SU-DHL-6 (cell line): ENCODE measurements around the gene SLC3A2.

Experiments
- H2AFZ ChIP-seq: fragments of 200-600 bp; sonication (generic); 2 replicates; pipeline ENCODE4 v1.6.1; 2014; ENCODE audit warnings: low read depth, mild to moderate bottlenecking, moderate library complexity, mixed read lengths, antibody characterized with exemption, low read length; ENCODE audit not compliant: severe bottlenecking
- H3F3A ChIP-seq: fragments of 200-600 bp; shearing (Covaris generic); 2 replicates; pipeline ENCODE4 v1.6.0; 2016; ENCODE audit warnings: antibody characterized with exemption, mild to moderate bottlenecking; ENCODE audit not compliant: insufficient read depth
- H3K27ac ChIP-seq: fragments of 200-600 bp; sonication (generic); 2 replicates; pipeline ENCODE4 v1.5.1; 2016; ENCODE audit warnings: low read depth, mild to moderate bottlenecking, low read length, moderate library complexity, mixed read lengths
- H3K27me3 ChIP-seq: fragments of 200-600 bp; sonication (generic), shearing (Covaris generic); 2 replicates; pipeline ENCODE4 v1.6.0; 2014; ENCODE audit warnings: mild to moderate bottlenecking, low read length
- H3K36me3 ChIP-seq: fragments of 200-600 bp; sonication (generic); 2 replicates; pipeline ENCODE4 v1.6.1; 2014; ENCODE audit warnings: mild to moderate bottlenecking, low read length, mixed read lengths
- H3K4me2 ChIP-seq: fragments of 300-600, 200-600 bp; shearing (Covaris generic), sonication (generic); 2 replicates; pipeline ENCODE4 v1.6.0; 2014; ENCODE audit warnings: low read length, low read depth, mild to moderate bottlenecking; ENCODE audit not compliant: poor library complexity, severe bottlenecking
- H3K4me3 ChIP-seq: fragments of 200-600 bp; sonication (generic); 2 replicates; pipeline ENCODE4 v1.5.1; 2014; ENCODE audit warnings: antibody characterized with exemption, low read length, mild to moderate bottlenecking, mixed read lengths; ENCODE audit not compliant: insufficient read depth, poor library complexity, severe bottlenecking
- H3K79me2 ChIP-seq: fragments of 200-600 bp; sonication (generic); 2 replicates; pipeline ENCODE4 v1.6.1; 2014; ENCODE audit warnings: mild to moderate bottlenecking, low read length, moderate library complexity; ENCODE audit not compliant: insufficient read depth
- H3K9ac ChIP-seq: fragments of 200-600 bp; sonication (generic); 2 replicates; pipeline ENCODE4 v1.7.0; 2014; ENCODE audit warnings: mild to moderate bottlenecking, low read length
- H3K9me2 ChIP-seq: fragments of 200-600 bp; sonication (generic); replicated peaks from 2 replicates; pipeline ENCODE4 v1.6.1; 2014; ENCODE audit warnings: low read length; ENCODE audit not compliant: insufficient read depth
- H3K9me3 ChIP-seq: fragments of 200-600 bp; sonication (generic); 2 replicates; pipeline ENCODE4 v1.6.1; 2014; ENCODE audit warnings: low read length, mixed read lengths; ENCODE audit not compliant: insufficient read depth
- H4K20me1 ChIP-seq: fragments of 200-600 bp; sonication (generic); 2 replicates; pipeline ENCODE4 v1.6.1; 2014; ENCODE audit warnings: low read depth, mild to moderate bottlenecking, antibody characterized with exemption, low read length, moderate library complexity, mixed read lengths
- EZH2phosphoT487 ChIP-seq: fragments of 200-600 bp; sonication (generic), shearing (Covaris generic); conservative IDR thresholded peaks from 2 replicates; pipeline ENCODE4 v1.6.1; 2018; ENCODE audit warnings: mild to moderate bottlenecking, antibody characterized with exemption, low read length, moderate library complexity, mixed read lengths
- TF ChIP-seq, protein P1 (sequence below): fragments of 200-600 bp; sonication (generic); IDR thresholded peaks from one replicate; pipeline ENCODE4 v1.5.1; 2017; ENCODE audit warnings: antibody characterized with exemption, mild to moderate bottlenecking, low read length, moderate library complexity; ENCODE audit not compliant: insufficient read depth, poor library complexity, severe bottlenecking

The SLC3A2 gene

GRCh38 chr11:62863687-62864335 lies 16.9 kb upstream of the SLC3A2 start:
- no peak overlapping the region for H3K27ac ChIP-seq
- TF ChIP-seq, protein P1, sequence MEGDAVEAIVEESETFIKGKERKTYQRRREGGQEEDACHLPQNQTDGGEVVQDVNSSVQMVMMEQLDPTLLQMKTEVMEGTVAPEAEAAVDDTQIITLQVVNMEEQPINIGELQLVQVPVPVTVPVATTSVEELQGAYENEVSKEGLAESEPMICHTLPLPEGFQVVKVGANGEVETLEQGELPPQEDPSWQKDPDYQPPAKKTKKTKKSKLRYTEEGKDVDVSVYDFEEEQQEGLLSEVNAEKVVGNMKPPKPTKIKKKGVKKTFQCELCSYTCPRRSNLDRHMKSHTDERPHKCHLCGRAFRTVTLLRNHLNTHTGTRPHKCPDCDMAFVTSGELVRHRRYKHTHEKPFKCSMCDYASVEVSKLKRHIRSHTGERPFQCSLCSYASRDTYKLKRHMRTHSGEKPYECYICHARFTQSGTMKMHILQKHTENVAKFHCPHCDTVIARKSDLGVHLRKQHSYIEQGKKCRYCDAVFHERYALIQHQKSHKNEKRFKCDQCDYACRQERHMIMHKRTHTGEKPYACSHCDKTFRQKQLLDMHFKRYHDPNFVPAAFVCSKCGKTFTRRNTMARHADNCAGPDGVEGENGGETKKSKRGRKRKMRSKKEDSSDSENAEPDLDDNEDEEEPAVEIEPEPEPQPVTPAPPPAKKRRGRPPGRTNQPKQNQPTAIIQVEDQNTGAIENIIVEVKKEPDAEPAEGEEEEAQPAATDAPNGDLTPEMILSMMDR, result no peak
- no peak for TF ChIP-seq EZH2phosphoT487
- H3K4me3 ChIP-seq, result no peak overlapping the region
- H3K9me2 ChIP-seq, result no peaks in the 10 kb centered on the region
- H3K79me2 ChIP-seq, result peaks cover 97% of the 10 kb centered on the region
- no peak overlapping the region for H3K4me2 ChIP-seq
- peaks cover 8% of the 10 kb centered on the region; the same call in 1 of the 2 replicates for H4K20me1 ChIP-seq
- no peaks in the 10 kb centered on the region for H3K27me3 ChIP-seq
- no peak overlapping the region for H3K9ac ChIP-seq
- no peaks in the 10 kb centered on the region for H3K9me3 ChIP-seq
- H3K36me3 ChIP-seq, result peaks cover 4% of the 10 kb centered on the region; the same call in 1 of the 2 replicates
- no peak overlapping the region for H2AFZ ChIP-seq
- peaks cover 14% of the 10 kb centered on the region for H3F3A ChIP-seq

- Histone ChIP-seq H3K9me2 (no peaks in the 10 kb centered on the region), H3K9ac (no peak overlapping the region), H3K27ac (no peak overlapping the region), H4K20me1 (peaks cover 8% of the 10 kb centered on the region; the same call in 1 of the 2 replicates), H3K9me3 (no peaks in the 10 kb centered on the region), H3K79me2 (peaks cover 97% of the 10 kb centered on the region), H2AFZ (no peak overlapping the region), H3K36me3 (peaks cover 4% of the 10 kb centered on the region; the same call in 1 of the 2 replicates), H3F3A (peaks cover 14% of the 10 kb centered on the region), H3K27me3 (no peaks in the 10 kb centered on the region), H3K4me3 (no peak overlapping the region), H3K4me2 (no peak overlapping the region)
- TF ChIP-seq, protein P1, result no peak
- no peak for TF ChIP-seq EZH2phosphoT487
These were observed 15.1 kb upstream of the SLC3A2 start for GRCh38 chr11:62865635-62866034.

GRCh38 chr11:62874851-62875250 lies 5.8 kb upstream of the SLC3A2 start:
- H3K27me3 ChIP-seq, result no peaks in the 10 kb centered on the region
- H3K9me2 ChIP-seq, result no peaks in the 10 kb centered on the region
- 0 out of 2 replicates have a peak, but pooled peaks cover 4% of the 10 kb centered on the region for H4K20me1 ChIP-seq
- no peak overlapping the region for H3K4me2 ChIP-seq
- no peak overlapping the region for H3K9ac ChIP-seq
- H3K4me3 ChIP-seq, result no peak overlapping the region
- no peak for TF ChIP-seq EZH2phosphoT487
- TF ChIP-seq, protein P1, result no peak
- H2AFZ ChIP-seq, result no peak overlapping the region
- H3K9me3 ChIP-seq, result no peaks in the 10 kb centered on the region
- H3K27ac ChIP-seq, result no peak overlapping the region
- H3F3A ChIP-seq, result peaks cover 14% of the 10 kb centered on the region
- H3K36me3 ChIP-seq, result peaks cover 5% of the 10 kb centered on the region; the same call in 1 of the 2 replicates
- peaks cover 47% of the 10 kb centered on the region for H3K79me2 ChIP-seq
